H9 (cell line): Measurements from ENCODE around the gene LONP2. TPM values are rescaled to one million over a fixed set of nuclear protein-coding genes. Genes with fewer than 3 reads are reported as not detected.

Experiments
- DNase-seq: peaks from one replicate; pipeline ENCODE4 v3.0.0-alpha.2; 2017
- H2AFZ ChIP-seq: one replicate; pipeline ENCODE4 v1.6.1; 2013; ENCODE audit warnings: mild to moderate bottlenecking, low read length, control low read depth, moderate library complexity
- H2AK5ac ChIP-seq: 2 replicates; pipeline ENCODE4 v1.6.1; 2013; ENCODE audit warnings: low read length, control low read depth, mixed read lengths; ENCODE audit not compliant: insufficient read length
- H2BK120ac ChIP-seq: one replicate; pipeline ENCODE4 v1.6.1; 2013; ENCODE audit warnings: low read depth, mild to moderate bottlenecking, low read length, control low read depth, inconsistent platforms; ENCODE audit not compliant: poor library complexity, severe bottlenecking
- H2BK12ac ChIP-seq: 2 replicates; pipeline ENCODE4 v1.6.1; 2013; ENCODE audit warnings: low read length, control low read depth, mixed read lengths, low read depth; ENCODE audit not compliant: insufficient read length
- H2BK15ac ChIP-seq: 2 replicates; pipeline ENCODE4 v1.6.1; 2013; ENCODE audit warnings: low read depth, low read length, control low read depth
- H2BK20ac ChIP-seq: one replicate; pipeline ENCODE4 v1.6.1; 2013; ENCODE audit warnings: low read depth, mild to moderate bottlenecking, low read length, control low read depth, inconsistent platforms; ENCODE audit not compliant: poor library complexity, severe bottlenecking
- H2BK5ac ChIP-seq: 2 replicates; pipeline ENCODE4 v1.6.1; 2013; ENCODE audit warnings: low read length, control low read depth, mixed read lengths; ENCODE audit not compliant: insufficient read length
- H3K14ac ChIP-seq: 2 replicates; pipeline ENCODE4 v1.6.1; 2013; ENCODE audit warnings: low read length, control low read depth; ENCODE audit not compliant: insufficient read depth
- H3K18ac ChIP-seq: 2 replicates; pipeline ENCODE4 v1.6.1; 2013; ENCODE audit warnings: low read depth, mild to moderate bottlenecking, mixed read lengths, low read length, control low read depth; ENCODE audit not compliant: insufficient read length
- H3K23ac ChIP-seq: 2 replicates; pipeline ENCODE4 v1.6.1; 2013; ENCODE audit warnings: low read length, control low read depth, mixed read lengths, low read depth; ENCODE audit not compliant: insufficient read length
- H3K23me2 ChIP-seq: 2 replicates; pipeline ENCODE4 v1.6.1; 2013; ENCODE audit warnings: low read depth, mild to moderate bottlenecking, mixed read lengths, low read length, control low read depth; ENCODE audit not compliant: insufficient read length, poor library complexity, severe bottlenecking
- H3K27ac ChIP-seq: 2 replicates; pipeline ENCODE4 v1.5.1; 2013; ENCODE audit warnings: low read length, control low read depth, mixed read lengths, low read depth; ENCODE audit not compliant: insufficient read length
- H3K27me3 ChIP-seq: 2 replicates; pipeline ENCODE4 v1.6.1; 2013; ENCODE audit warnings: low read length, control low read depth, inconsistent platforms; ENCODE audit not compliant: insufficient read depth
- H3K4ac ChIP-seq: 2 replicates; pipeline ENCODE4 v1.6.1; 2013; ENCODE audit warnings: low read depth, mild to moderate bottlenecking, control low read depth, inconsistent platforms, low read length, moderate library complexity
- H3K4me1 ChIP-seq: 2 replicates; pipeline ENCODE4 v1.6.1; 2013; ENCODE audit warnings: low read length, control low read depth, inconsistent platforms; ENCODE audit not compliant: insufficient read depth
- H3K4me2 ChIP-seq: 2 replicates; pipeline ENCODE4 v1.6.1; 2013; ENCODE audit warnings: low read length, control low read depth, mixed read lengths; ENCODE audit not compliant: insufficient read length, insufficient read depth
- H3K56ac ChIP-seq: 2 replicates; pipeline ENCODE4 v1.6.1; 2013; ENCODE audit warnings: low read depth, mild to moderate bottlenecking, mixed read lengths, low read length, control low read depth; ENCODE audit not compliant: insufficient read length
- H3K79me1 ChIP-seq: 2 replicates; pipeline ENCODE4 v1.6.1; 2013; ENCODE audit warnings: low read depth, mild to moderate bottlenecking, moderate library complexity, low read length, control low read depth, inconsistent platforms; ENCODE audit not compliant: insufficient read depth, poor library complexity, severe bottlenecking
- H3K79me2 ChIP-seq: 2 replicates; pipeline ENCODE4 v1.6.1; 2013; ENCODE audit warnings: low read length, control low read depth, inconsistent platforms; ENCODE audit not compliant: insufficient read depth
- H3K9ac ChIP-seq: 2 replicates; pipeline ENCODE4 v1.6.1; 2013; ENCODE audit warnings: low read length, control low read depth, mixed read lengths; ENCODE audit not compliant: insufficient read length; ENCODE audit errors: extremely low read depth
- H3K9me3 ChIP-seq: one replicate; pipeline ENCODE4 v1.6.1; 2013; ENCODE audit warnings: low read depth, low read length, inconsistent platforms; ENCODE audit not compliant: control insufficient read depth
- H3T11ph ChIP-seq: one replicate; pipeline ENCODE4 v1.6.1; 2013; ENCODE audit warnings: mild to moderate bottlenecking, low read length, control low read depth, inconsistent platforms
- H4K20me1 ChIP-seq: one replicate; pipeline ENCODE4 v1.6.1; 2013; ENCODE audit not compliant: control insufficient read depth, insufficient read length, insufficient read depth
- H4K5ac ChIP-seq: 2 replicates; pipeline ENCODE4 v1.6.1; 2013; ENCODE audit warnings: low read depth, mild to moderate bottlenecking, mixed read lengths, low read length, control low read depth; ENCODE audit not compliant: insufficient read length
- H4K8ac ChIP-seq: replicated peaks from 2 replicates; pipeline ENCODE4 v1.6.1; 2013; ENCODE audit warnings: low read length, control low read depth, mixed read lengths, low read depth; ENCODE audit not compliant: insufficient read length
- H4K91ac ChIP-seq: 2 replicates; pipeline ENCODE4 v1.6.1; 2013; ENCODE audit warnings: low read depth, mild to moderate bottlenecking, moderate library complexity, mixed read lengths, low read length, control low read depth; ENCODE audit not compliant: insufficient read length
- H3K27ac Mint-ChIP-seq, 3 experiments: 2 replicates in 2 of 3; 3 replicates in 1 of 3; pipeline ENCODE4 v1.8.0; 2020 to 2021; ENCODE audit warnings: mixed read lengths in 3 of 3, mild to moderate bottlenecking in 1 of 3, moderate library complexity in 1 of 3
- H3K27me3 Mint-ChIP-seq: 2 replicates; pipeline ENCODE4 v1.8.0; 2021; ENCODE audit warnings: low read depth, mild to moderate bottlenecking, moderate library complexity, mixed read lengths
- H3K36me3 Mint-ChIP-seq, 3 experiments: 2 replicates in 2 of 3; 3 replicates in 1 of 3; pipeline ENCODE4 v1.8.0; 2020 to 2021; ENCODE audit warnings: low read depth in 3 of 3, mixed read lengths in 3 of 3; ENCODE audit not compliant: insufficient read depth in 1 of 3
- H3K4me1 Mint-ChIP-seq, 2 experiments: 2 replicates each; pipeline ENCODE4 v1.8.0; 2020; ENCODE audit warnings: mixed read lengths in 2 of 2
- H3K4me3 Mint-ChIP-seq, 2 experiments: 2 replicates in 1 of 2; 3 replicates in 1 of 2; pipeline ENCODE4 v1.8.0; 2020 to 2021; ENCODE audit warnings: mild to moderate bottlenecking in 2 of 2, mixed read lengths in 2 of 2, moderate library complexity in 1 of 2
- H3K9me3 Mint-ChIP-seq, 2 experiments: 2 replicates in 1 of 2; 3 replicates in 1 of 2; pipeline ENCODE4 v1.8.0; 2020; ENCODE audit warnings: mild to moderate bottlenecking in 2 of 2, mixed read lengths in 2 of 2, moderate library complexity in 1 of 2
- CTCF ChIP-seq: fragments of 200-600 bp; sonication (generic); conservative IDR thresholded peaks from 3 replicates; pipeline ENCODE4 v1.8.0; 2021; ENCODE audit warnings: antibody characterized with exemption, mild to moderate bottlenecking
- WGBS: extraction: QIAGEN DNeasy Blood & Tissue Kit; methylation state at CpG from one replicate; pipeline ENCODE4 v1.1.7; 2013; ENCODE audit warnings: missing lambda C conversion rate, low lambda C conversion rate, mixed read lengths; ENCODE audit not compliant: insufficient read length; ENCODE audit errors: extremely low coverage; 5-methylcytosine and 5-hydroxymethylcytosine counted together
- total RNA-seq: library from RNA; stranded (reverse); gene quantifications from 2 replicates; pipeline ENCODE4 v1.2.1, GENCODE V29; 2021

The LONP2 gene
- total RNA-seq, 1 experiment from 2014 or later, result 27.8 TPM

DNA sequence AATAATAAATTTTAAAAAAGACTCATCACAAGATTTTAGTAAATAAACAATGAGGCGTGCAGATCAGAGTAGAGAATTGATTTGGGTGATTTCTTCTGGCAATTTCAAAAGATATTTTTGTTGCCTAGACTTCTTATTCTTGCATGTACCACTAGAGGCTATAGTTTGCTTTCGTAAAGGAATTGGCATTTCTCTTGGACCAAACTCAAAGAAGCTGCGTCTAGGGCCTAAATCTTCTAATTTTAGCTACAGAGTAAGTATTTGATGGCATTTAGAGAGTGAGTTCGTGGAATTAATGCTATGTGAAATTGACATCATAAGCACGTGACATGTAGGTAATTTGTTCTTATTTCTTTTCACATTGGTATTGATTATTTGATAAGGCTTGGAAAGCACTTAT, 27.6 kb downstream of the LONP2 start:
- H3K4me2 ChIP-seq, result no peak overlapping the region
- Mint-ChIP-seq H3K36me3 (peaks cover 0 to 10% (median 0%) of the 10 kb centered on the region in 3 experiments; a peak in 1 of 7 replicates), H3K4me3 (no peak overlapping the region), H3K27ac (no peak overlapping the region), H3K4me1 (peaks cover 3 to 6% of the 10 kb centered on the region in 2 experiments; a peak in 3 of 4 replicates), H3K9me3 (no peaks in the 10 kb centered on the region), H3K27me3 (no peaks in the 10 kb centered on the region)
- no peak overlapping the region for H2AFZ ChIP-seq
- H2AK5ac ChIP-seq, result no peak overlapping the region
- no peak overlapping the region for H3K56ac ChIP-seq
- no peaks in the 10 kb centered on the region for H3K79me2 ChIP-seq
- no peak overlapping the region for H2BK5ac ChIP-seq
- H3K79me1 ChIP-seq, result no peaks in the 10 kb centered on the region
- H3K23ac ChIP-seq, result no peak overlapping the region
- no peak overlapping the region for H3K9ac ChIP-seq
- H3K27me3 ChIP-seq, result no peaks in the 10 kb centered on the region
- H4K5ac ChIP-seq, result no peak overlapping the region
- H2BK20ac ChIP-seq, result no peak overlapping the region
- no peak overlapping the region for H2BK120ac ChIP-seq
- H3T11ph ChIP-seq, result no peak overlapping the region
- H3K14ac ChIP-seq, result no peak overlapping the region
- no peak overlapping the region for H2BK15ac ChIP-seq
- H4K8ac ChIP-seq, result no peak overlapping the region
- H4K20me1 ChIP-seq, result no peaks in the 10 kb centered on the region
- H3K23me2 ChIP-seq, result no peaks in the 10 kb centered on the region
- H3K4me1 ChIP-seq, result no peaks in the 10 kb centered on the region
- no peak overlapping the region for H4K91ac ChIP-seq
- H3K9me3 ChIP-seq, result no peaks in the 10 kb centered on the region
- no peak overlapping the region for H3K27ac ChIP-seq
- H3K18ac ChIP-seq, result no peak overlapping the region
- no peak; the same call in 2 of the 3 replicates for TF ChIP-seq CTCF
- H2BK12ac ChIP-seq, result no peak overlapping the region
- DNase-seq, result no peak
- no peak overlapping the region for H3K4ac ChIP-seq
- WGBS, result no CpG with 5 or more reads among the region's 5 CpGs
